HCT116 (cell line): ENCODE data around the gene POLR3C. TPM values are rescaled to one million over a fixed set of nuclear protein-coding genes. Genes with fewer than 3 reads are reported as not detected.

ENCODE experiments used
- ATAC-seq: fragments of 200-7000 bp; cut with Tn5 transposase; 2 replicates; pipeline ENCODE4 v1.9.1; 2020; ENCODE audit warnings: mild to moderate bottlenecking, moderate library complexity
- BruUV-seq: library from RNA; stranded (reverse); fragments of 400-500 nt; replicated peaks from 2 replicates; lab custom pipeline; 2021; lab: Mats Ljungman, UMichigan
- CTCF ChIA-PET: fragments of 300-600 bp; sonication (Branson Sonifier 250); formaldehyde crosslinking; loops from one replicate; lab custom pipeline; 2021; ENCODE audit warnings: antibody characterized with exemption; lab: Charles Lee
- POLR2A ChIA-PET: fragments of 300-600, 350-600 bp; sonication (Branson Sonifier 250); formaldehyde crosslinking; loops from one replicate; lab custom pipeline; 2021; ENCODE audit warnings: antibody characterized with exemption; lab: Charles Lee
- RAD21 ChIA-PET, 2 experiments: fragments of 300-600 bp; sonication (Branson Sonifier 250); formaldehyde crosslinking; loops; one replicate each; lab custom pipeline; 2023; ENCODE audit warnings: low total read pairs in 2 of 2; ENCODE audit not compliant: uncharacterized antibody in 2 of 2, unreplicated experiment in 2 of 2, low non-redundant PET in 1 of 2; lab: Charles Lee
- DNase-seq: peaks from one replicate; pipeline ENCODE4 v3.0.0-alpha.2; 2010; ENCODE audit warnings: low read depth, low spot score
- H2AFZ ChIP-seq: fragments of 200-600 bp; shearing (Covaris generic), sonication (generic); 2 replicates; pipeline ENCODE4 v1.6.1; 2017; ENCODE audit warnings: low read depth, mixed run types, mixed read lengths, antibody characterized with exemption, low read length; ENCODE audit not compliant: poor library complexity, severe bottlenecking
- H3K27ac ChIP-seq: 2 replicates; pipeline ENCODE4 v1.5.1; 2012; ENCODE audit warnings: low read depth, low read length
- H3K27me3 ChIP-seq: fragments of 200-600 bp; sonication (generic); 2 replicates; pipeline ENCODE4 v1.6.1; 2016; ENCODE audit warnings: mixed run types, low read length, mixed read lengths; ENCODE audit not compliant: insufficient read depth
- H3K36me3 ChIP-seq, 2 experiments: fragments of 200-500 bp in 1 of 2; fragments of 200-600 bp in 1 of 2; sonication (Bioruptor generic) in 1 of 2; sonication (generic) in 1 of 2; 2 replicates each; pipeline versions ENCODE4 v1.5.1 to v1.6.1; 2014 to 2016; ENCODE audit warnings: low read length in 2 of 2, inconsistent platforms in 1 of 2, mixed read lengths in 1 of 2, mixed run types in 1 of 2; ENCODE audit not compliant: insufficient read depth in 2 of 2, control insufficient read depth in 1 of 2
- H3K4me1 ChIP-seq, 2 experiments: fragments of 200-600 bp in 1 of 2; sonication (generic) in 1 of 2; 2 replicates each; pipeline versions ENCODE4 v1.5.1 to v1.6.1; 2012 to 2017; ENCODE audit warnings: low read length in 2 of 2, inconsistent platforms in 1 of 2, mild to moderate bottlenecking in 1 of 2, mixed read lengths in 1 of 2, mixed run types in 1 of 2, moderate library complexity in 1 of 2; ENCODE audit not compliant: insufficient read depth in 2 of 2, control insufficient read depth in 1 of 2
- H3K4me2 ChIP-seq: fragments of 200-600 bp; sonication (generic); 2 replicates; pipeline ENCODE4 v1.6.1; 2017; ENCODE audit warnings: mixed run types, low read length, mixed read lengths
- H3K4me3 ChIP-seq, 2 experiments: fragments of 200-600 bp in 1 of 2; sonication (generic) in 1 of 2; replicated peaks in 1 of 2; 2 replicates each; pipeline ENCODE4 v1.5.1; 2011 to 2016; ENCODE audit warnings: low read length in 2 of 2, control low read depth in 1 of 2, low read depth in 1 of 2, mild to moderate bottlenecking in 1 of 2, mixed read lengths in 1 of 2, mixed run types in 1 of 2
- H3K79me2 ChIP-seq: fragments of 200-600 bp; sonication (generic); 2 replicates; pipeline ENCODE4 v1.6.1; 2017; ENCODE audit warnings: mild to moderate bottlenecking, mixed run types, low read length, moderate library complexity, mixed read lengths; ENCODE audit not compliant: insufficient read depth
- H3K9ac ChIP-seq: fragments of 200-600 bp; sonication (generic); 2 replicates; pipeline ENCODE4 v1.6.1; 2016; ENCODE audit warnings: low read length, mixed read lengths
- H3K9me2 ChIP-seq: fragments of 200-600 bp; sonication (generic), shearing (Covaris generic); 2 replicates; pipeline ENCODE4 v1.6.1; 2017; ENCODE audit warnings: mixed run types, mild to moderate bottlenecking, moderate library complexity; ENCODE audit not compliant: insufficient read depth
- H3K9me3 ChIP-seq, 2 experiments: fragments of 200-500 bp in 1 of 2; fragments of 200-600 bp in 1 of 2; sonication (Bioruptor generic) in 1 of 2; sonication (generic) in 1 of 2; 2 replicates each; pipeline ENCODE4 v1.6.1; 2014 to 2017; ENCODE audit warnings: low read length in 2 of 2, mixed read lengths in 2 of 2, inconsistent platforms in 1 of 2, low read depth in 1 of 2, mild to moderate bottlenecking in 1 of 2, mixed run types in 1 of 2, moderate library complexity in 1 of 2; ENCODE audit not compliant: control insufficient read depth in 1 of 2, insufficient read depth in 1 of 2
- H4K20me1 ChIP-seq: fragments of 200-600 bp; sonication (generic), shearing (Covaris generic); 2 replicates; pipeline ENCODE4 v1.6.1; 2017; ENCODE audit warnings: mixed run types, mild to moderate bottlenecking, moderate library complexity; ENCODE audit not compliant: insufficient read depth
- ATF3 ChIP-seq: IDR thresholded peaks from 2 replicates; pipeline ENCODE4 v1.6.1; 2012
- CBX3 ChIP-seq: IDR thresholded peaks from 2 replicates; pipeline ENCODE4 v1.6.1; 2012; ENCODE audit warnings: low read depth
- ELF1 ChIP-seq: IDR thresholded peaks from 2 replicates; pipeline ENCODE4 v1.6.1; 2012; ENCODE audit warnings: low read depth, borderline replicate concordance
- JUND ChIP-seq: IDR thresholded peaks from 2 replicates; pipeline ENCODE4 v1.6.1; 2012
- POLR2AphosphoS5 ChIP-seq: IDR thresholded peaks from 2 replicates; pipeline ENCODE4 v1.6.1; 2011; ENCODE audit warnings: mild to moderate bottlenecking, low read depth, low read length, moderate library complexity
- RAD21 ChIP-seq: IDR thresholded peaks from 2 replicates; pipeline ENCODE4 v1.6.1; 2012; ENCODE audit warnings: low read depth, mild to moderate bottlenecking
- REST ChIP-seq: IDR thresholded peaks from 2 replicates; pipeline ENCODE4 v1.6.1; 2012; ENCODE audit warnings: low read depth
- SIN3A ChIP-seq: IDR thresholded peaks from 2 replicates; pipeline ENCODE4 v1.6.1; 2012; ENCODE audit warnings: low read depth
- SRF ChIP-seq: IDR thresholded peaks from 2 replicates; pipeline ENCODE4 v1.6.1; 2012; ENCODE audit warnings: low read depth
- YY1 ChIP-seq: IDR thresholded peaks from 2 replicates; pipeline ENCODE4 v1.6.1; 2011; ENCODE audit warnings: low read length, low read depth, moderate library complexity, mild to moderate bottlenecking; ENCODE audit not compliant: insufficient replicate concordance; ENCODE audit errors: extremely low read depth
- intact Hi-C: fragments of 100-400 bp; cut with micrococcal nuclease; formaldehyde crosslinking; loops from 2 replicates; pipeline ENCODE4 v1.10.0; 2022
- total RNA-seq: library from RNA; stranded (reverse); gene quantifications from one replicate; pipeline ENCODE4 v1.2.1, GENCODE V29; 2021; ENCODE audit not compliant: unreplicated experiment
- TF ChIP-seq, protein P1 (sequence below): IDR thresholded peaks from 2 replicates; pipeline ENCODE4 v1.6.1; 2011; ENCODE audit warnings: mild to moderate bottlenecking, low read length, moderate library complexity; ENCODE audit not compliant: insufficient replicate concordance; ENCODE audit errors: extremely low read depth

Gene POLR3C
- total RNA-seq, 1 experiment from 2014 or later: 25.4 TPM

DNA sequence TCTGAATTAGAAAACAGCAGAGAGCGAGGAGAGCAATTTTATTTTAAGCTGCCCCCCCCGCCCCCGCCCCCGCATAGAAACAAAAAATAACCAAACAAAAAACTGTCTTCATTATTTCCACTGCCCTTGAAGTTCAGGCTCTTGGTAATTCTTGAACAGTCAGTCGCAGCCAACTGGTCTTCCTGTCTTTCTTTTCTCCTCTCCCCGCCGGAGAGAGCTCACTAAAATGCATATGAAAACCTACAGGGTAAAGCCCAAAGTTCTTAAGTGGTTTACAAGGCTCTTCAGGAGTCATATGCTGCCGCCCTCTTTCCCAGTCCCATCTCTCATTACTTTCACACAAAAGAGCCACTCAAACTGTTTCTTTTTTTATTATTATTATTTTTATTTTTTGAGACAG, 62.8 kb downstream of the POLR3C start:
- Histone ChIP-seq H3K4me3 (no peak overlapping the region), H3K9me3 (no peaks in the 10 kb centered on the region), H3K27me3 (peaks cover 7% of the 10 kb centered on the region; the same call in 1 of the 2 replicates), H3K36me3 (no peaks in the 10 kb centered on the region), H3K4me1 (peaks cover 15 to 32% of the 10 kb centered on the region in 2 experiments), H3K27ac (no peak overlapping the region), H3K79me2 (no peaks in the 10 kb centered on the region), H3K9ac (no peak overlapping the region), H4K20me1 (no peaks in the 10 kb centered on the region), H3K4me2 (no peak overlapping the region), H2AFZ (no peak overlapping the region), H3K9me2 (no peaks in the 10 kb centered on the region)
- ATAC-seq: no peak
- intact Hi-C loops: no loop called here
- ChIA-PET CTCF (no interaction called here), RAD21 (no interaction called here), POLR2A (no interaction called here)
- DNase-seq: no peak
- TF ChIP-seq JUND (no peak), ELF1 (no peak), YY1 (no peak), SRF (no peak), ATF3 (no peak)
- TF ChIP-seq, protein P1, sequence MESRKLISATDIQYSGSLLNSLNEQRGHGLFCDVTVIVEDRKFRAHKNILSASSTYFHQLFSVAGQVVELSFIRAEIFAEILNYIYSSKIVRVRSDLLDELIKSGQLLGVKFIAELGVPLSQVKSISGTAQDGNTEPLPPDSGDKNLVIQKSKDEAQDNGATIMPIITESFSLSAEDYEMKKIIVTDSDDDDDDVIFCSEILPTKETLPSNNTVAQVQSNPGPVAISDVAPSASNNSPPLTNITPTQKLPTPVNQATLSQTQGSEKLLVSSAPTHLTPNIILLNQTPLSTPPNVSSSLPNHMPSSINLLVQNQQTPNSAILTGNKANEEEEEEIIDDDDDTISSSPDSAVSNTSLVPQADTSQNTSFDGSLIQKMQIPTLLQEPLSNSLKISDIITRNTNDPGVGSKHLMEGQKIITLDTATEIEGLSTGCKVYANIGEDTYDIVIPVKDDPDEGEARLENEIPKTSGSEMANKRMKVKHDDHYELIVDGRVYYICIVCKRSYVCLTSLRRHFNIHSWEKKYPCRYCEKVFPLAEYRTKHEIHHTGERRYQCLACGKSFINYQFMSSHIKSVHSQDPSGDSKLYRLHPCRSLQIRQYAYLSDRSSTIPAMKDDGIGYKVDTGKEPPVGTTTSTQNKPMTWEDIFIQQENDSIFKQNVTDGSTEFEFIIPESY: no peak
- no TSS peak for BruUV-seq

DNA sequence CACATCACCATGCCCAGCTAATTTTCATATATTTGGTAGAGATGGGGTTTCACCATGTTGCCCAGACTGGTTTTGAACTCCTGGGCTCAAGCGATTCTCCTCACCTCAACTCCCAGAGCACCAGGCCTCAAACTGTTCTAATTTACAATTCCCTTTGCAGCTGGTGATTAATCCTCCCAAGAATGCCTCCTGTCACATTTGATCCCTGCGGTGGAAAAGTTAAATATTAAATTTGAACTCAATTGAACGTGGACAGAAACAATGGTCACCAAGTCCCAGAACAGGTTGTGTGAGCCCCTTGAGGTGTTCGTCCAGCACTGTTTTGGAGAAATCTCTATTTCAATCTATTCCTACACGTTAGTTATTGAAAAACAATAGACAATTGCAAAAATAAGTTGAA, 63.6 kb downstream of the POLR3C start:
- Histone ChIP-seq H3K9ac (no peak overlapping the region), H3K4me3 (no peak overlapping the region), H3K27ac (no peak overlapping the region), H3K27me3 (peaks cover 7% of the 10 kb centered on the region; the same call in 1 of the 2 replicates), H3K79me2 (no peaks in the 10 kb centered on the region), H2AFZ (no peak overlapping the region), H4K20me1 (no peaks in the 10 kb centered on the region), H3K4me1 (peaks cover 20 to 39% of the 10 kb centered on the region in 2 experiments), H3K9me2 (no peaks in the 10 kb centered on the region), H3K9me3 (no peaks in the 10 kb centered on the region), H3K4me2 (peak overlapping the region; percentile 6; the same call in 1 of the 2 replicates), H3K36me3 (no peaks in the 10 kb centered on the region)
- TF ChIP-seq POLR2AphosphoS5 (no peak), REST (no peak), CBX3 (no peak), SIN3A (no peak), RAD21 (no peak), JUND (no peak), ELF1 (no peak)
- ChIA-PET RAD21 (no interaction called here), POLR2A (interaction anchor here (0.7 kb wide), 1 partner anchor 30 kb away, joined by 4 read pairs; no protein-coding TSS in a partner anchor), CTCF (no interaction called here)
- no peak for DNase-seq
- ATAC-seq: no peak
- intact Hi-C loops: no loop called here
- BruUV-seq: no TSS peak
